VCaP (cell line): Measurements from ENCODE around the gene DUSP14.

ENCODE experiments used
- H3K27ac ChIP-seq: fragments of 450-650 bp; 2 replicates; pipeline ENCODE4 v1.5.1; 2017
- TF ChIP-seq, protein P1 (sequence below): fragments of 450-650 bp; conservative IDR thresholded peaks from 2 replicates; pipeline ENCODE4 v1.5.1; 2017; ENCODE audit warnings: mild to moderate bottlenecking, moderate library complexity

The DUSP14 gene

DNA sequence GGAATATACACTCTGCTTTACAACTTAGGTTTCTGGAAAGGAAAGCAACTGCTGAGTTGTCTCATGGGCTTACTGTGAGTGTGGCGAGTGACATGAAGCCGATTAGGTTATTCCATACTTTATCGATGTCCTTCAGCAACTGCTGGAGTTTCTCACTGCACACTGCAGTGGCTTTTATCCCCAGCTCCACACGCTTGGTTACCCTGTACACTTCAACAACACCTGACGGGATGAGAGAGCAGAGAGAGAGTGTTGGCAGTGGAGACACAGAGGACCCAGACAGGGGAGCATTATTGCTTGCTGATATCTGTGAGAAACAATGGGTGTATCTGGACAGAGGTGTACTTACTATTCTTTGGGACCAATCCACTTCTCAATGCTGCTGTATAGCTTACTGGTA lies 46.2 kb downstream of the DUSP14 start:
- TF ChIP-seq, protein P1, sequence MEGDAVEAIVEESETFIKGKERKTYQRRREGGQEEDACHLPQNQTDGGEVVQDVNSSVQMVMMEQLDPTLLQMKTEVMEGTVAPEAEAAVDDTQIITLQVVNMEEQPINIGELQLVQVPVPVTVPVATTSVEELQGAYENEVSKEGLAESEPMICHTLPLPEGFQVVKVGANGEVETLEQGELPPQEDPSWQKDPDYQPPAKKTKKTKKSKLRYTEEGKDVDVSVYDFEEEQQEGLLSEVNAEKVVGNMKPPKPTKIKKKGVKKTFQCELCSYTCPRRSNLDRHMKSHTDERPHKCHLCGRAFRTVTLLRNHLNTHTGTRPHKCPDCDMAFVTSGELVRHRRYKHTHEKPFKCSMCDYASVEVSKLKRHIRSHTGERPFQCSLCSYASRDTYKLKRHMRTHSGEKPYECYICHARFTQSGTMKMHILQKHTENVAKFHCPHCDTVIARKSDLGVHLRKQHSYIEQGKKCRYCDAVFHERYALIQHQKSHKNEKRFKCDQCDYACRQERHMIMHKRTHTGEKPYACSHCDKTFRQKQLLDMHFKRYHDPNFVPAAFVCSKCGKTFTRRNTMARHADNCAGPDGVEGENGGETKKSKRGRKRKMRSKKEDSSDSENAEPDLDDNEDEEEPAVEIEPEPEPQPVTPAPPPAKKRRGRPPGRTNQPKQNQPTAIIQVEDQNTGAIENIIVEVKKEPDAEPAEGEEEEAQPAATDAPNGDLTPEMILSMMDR = no peak
- H3K27ac ChIP-seq = no peak overlapping the region

DNA sequence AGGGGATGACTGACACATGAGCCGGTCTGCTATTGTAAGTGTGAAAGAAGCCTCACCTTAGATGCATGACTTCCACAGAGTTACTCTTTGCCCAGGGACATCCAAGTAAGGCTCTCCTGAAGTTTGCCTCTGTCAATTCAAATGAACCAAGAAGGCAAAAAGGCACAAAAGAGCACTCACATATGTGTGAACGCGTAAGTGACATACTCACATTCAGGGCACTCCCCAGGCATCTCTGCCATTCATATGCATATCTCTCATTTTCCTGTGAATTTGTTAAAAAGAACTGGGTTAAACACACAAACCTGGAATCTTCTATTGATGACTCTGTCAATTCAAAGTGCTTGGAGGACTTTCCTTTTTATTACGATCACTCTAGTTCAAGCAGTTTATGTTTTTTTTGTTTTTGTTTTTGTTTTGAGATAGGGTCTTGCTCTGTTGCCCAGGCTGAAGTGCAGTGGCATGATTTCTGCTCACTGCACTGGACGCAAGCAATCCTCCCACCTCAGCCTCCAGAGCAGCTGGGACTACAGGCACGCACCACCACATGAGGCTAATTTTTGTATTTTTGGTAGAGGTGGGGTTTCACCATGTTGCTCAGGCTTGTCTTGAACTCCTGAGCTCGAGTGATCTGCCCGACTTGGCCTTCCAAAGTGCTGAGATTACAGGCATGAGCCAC lies 49.4 kb downstream of the DUSP14 start:
- no peak overlapping the region for H3K27ac ChIP-seq
- TF ChIP-seq, protein P1 = no peak

GRCh38 chr17:37541880-37542660 lies 52.4 kb downstream of the DUSP14 start:
- H3K27ac ChIP-seq = no peak overlapping the region
- TF ChIP-seq, protein P1 = no peak

GRCh38 chr17:37543637-37544052 lies 54.0 kb downstream of the DUSP14 start:
- TF ChIP-seq, protein P1 = no peak
- no peak overlapping the region for H3K27ac ChIP-seq

DNA sequence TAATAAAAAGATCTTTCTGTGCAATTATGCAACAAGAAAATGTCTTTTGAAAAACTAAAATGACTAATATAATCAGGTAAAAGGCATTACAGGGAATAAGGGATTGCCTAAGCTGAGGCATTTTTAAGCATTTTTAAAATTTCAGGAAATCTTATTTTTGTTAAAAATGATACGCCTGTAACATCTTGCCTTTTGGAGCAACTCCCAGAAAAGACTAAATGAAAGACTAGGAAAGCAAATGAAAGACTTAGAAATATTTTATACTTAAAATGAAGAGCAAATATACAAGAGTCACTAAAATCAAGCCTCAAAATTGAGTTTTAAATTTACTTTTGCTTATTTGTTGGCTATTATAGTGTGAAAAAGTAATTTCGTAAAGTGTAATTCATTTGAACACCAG lies 55.8 kb downstream of the DUSP14 start:
- TF ChIP-seq, protein P1 = no peak
- H3K27ac ChIP-seq = peak overlapping the region; percentile 24

DNA sequence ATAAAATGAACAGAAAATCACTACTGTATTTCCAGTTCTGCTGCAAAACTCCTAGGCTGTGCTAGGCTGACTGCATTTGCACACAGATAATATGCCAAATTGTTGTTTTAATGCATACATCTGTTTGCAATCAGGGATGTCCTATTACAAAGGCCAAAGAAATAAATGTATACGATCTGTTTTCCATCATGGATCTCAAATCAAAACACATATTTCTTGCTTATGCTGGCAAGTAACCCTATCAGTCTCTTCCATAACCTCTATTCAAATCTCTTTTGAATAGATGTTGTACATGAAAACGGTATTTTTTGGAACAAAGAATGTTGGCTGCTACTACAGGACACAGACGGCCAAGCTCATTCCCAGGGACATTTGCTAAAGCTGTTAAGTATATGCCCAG lies 56.6 kb downstream of the DUSP14 start:
- TF ChIP-seq, protein P1 = no peak
- H3K27ac ChIP-seq = peak overlapping the region; percentile 24

- TF ChIP-seq, protein P1 = no peak
- no peak overlapping the region for H3K27ac ChIP-seq
Observed at GRCh38 chr17:37547986-37548385, 58.3 kb downstream of the DUSP14 start.
